ENCODE results near the gene SLC25A25. TPM values are rescaled to one million over a fixed set of nuclear protein-coding genes. Genes with fewer than 3 reads are reported as not detected.

The SLC25A25 gene
- polyA plus RNA-seq, 6 donors from 2014 or later: 1.6 to 15.8 (median 9.0) TPM

DNA sequence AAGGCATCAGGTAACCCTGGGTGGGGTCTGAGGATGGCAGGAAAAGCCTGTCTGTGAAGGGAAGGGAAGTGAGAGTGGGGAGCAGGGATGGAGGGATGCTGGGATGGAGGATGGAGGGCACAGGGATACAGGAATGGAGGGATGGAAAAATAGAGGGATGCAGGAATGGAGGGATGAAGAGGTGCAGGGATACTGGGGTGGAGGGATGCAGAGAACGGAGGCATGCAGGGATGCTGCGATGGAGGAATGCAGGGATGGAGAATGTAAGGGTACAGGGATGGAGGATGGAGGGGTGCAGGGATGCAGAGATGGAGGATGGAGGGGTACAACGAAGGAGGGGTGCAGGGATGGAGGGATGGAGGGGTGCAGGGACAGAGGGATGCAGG, 50.4 kb downstream of the SLC25A25 start:
- Mint-ChIP-seq H3K4me3 (no peak overlapping the region), H3K27me3 (no peaks in the 10 kb centered on the region), H3K4me1 (peaks cover 16 to 46% (median 37%) of the 10 kb centered on the region in 3 donors), H3K9me3 (no peaks in the 10 kb centered on the region), H3K36me3 (peaks cover 0 to 3% of the 10 kb centered on the region in 2 donors), H3K27ac (peak overlapping the region in 1 of 6 donors; percentile 24)
- ATAC-seq (ENCODE audit: low read depth in 2 of 2) (no peak), DNase-seq (no peak)

DNA sequence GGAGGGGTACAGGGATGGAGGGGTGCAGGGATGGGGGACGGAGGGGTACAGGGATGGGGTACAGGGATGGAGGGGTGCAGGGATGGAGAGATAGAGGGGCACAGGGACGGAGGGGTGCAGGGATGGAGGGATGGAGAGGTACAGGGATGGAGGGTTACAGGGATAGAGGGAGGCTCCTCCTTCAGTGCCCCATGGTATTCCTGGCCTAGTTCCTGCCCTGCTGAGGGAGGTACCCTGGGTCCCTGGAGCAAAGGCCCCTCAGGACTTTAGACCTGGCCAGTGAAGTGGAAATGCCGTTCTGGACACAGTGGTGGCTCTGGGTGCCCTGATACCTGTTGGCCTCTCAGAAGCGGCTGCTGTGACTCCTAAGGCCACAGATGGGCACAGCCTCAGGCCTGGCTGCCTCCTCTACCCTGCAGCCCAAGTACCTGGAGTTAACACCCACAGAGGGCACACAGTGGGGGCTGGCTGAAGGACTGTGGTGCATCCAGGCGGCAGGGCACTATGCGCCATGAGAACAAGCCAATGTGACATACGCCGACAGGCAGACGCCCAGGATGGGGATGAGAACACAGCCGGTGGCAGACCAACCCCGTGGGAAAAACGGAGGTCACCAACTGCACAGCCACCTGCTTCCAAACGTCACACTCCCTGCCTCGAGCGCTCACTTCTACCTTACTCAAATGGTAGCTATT, 51.1 kb downstream of the SLC25A25 start:
- Mint-ChIP-seq H3K9me3 (no peaks in the 10 kb centered on the region), H3K36me3 (no peaks in the 10 kb centered on the region), H3K4me3 (peak overlapping the region in 1 of 8 donors; percentile 6), H3K4me1 (peaks cover 16 to 43% (median 37%) of the 10 kb centered on the region in 3 donors), H3K27me3 (no peaks in the 10 kb centered on the region), H3K27ac (no peak overlapping the region)
- DNase-seq (no peak), ATAC-seq (ENCODE audit: low read depth in 2 of 2) (no peak)

DNA sequence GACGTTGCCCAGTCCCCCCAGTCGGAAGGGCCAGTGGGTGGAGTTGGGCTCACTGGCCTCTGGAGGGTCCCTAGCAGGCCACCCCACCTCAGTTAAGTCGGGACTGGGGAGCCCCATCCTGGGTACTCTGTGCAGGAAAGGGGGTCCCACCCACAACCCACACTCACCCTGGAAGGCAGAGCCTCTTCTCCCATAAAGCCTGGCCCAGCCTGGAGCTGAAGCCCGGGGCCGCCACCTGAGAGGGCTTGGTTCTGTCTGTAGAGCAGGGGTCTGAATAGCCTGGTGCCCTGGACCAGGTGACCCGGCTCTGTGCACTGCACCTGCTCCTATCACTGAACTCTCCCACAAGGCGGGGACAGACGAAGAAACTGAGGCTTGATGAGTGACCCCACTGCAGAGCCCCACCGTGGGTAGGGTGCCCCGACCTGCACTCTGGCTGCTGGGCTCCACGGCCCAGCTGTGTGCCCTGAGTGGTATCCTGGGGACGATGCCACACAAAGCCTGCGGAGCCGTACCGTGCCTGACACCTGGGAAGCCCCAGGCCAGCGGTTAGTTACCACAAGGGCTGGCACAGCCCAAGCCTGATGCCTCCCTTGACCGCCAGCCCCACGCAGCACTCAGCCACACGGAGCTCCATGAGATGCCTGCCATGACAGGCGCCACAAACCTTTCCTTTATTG, 52.2 kb downstream of the SLC25A25 start:
- ATAC-seq (ENCODE audit: low read depth in 2 of 2) (no peak), DNase-seq (no peak)
- Mint-ChIP-seq H3K27me3 (no peaks in the 10 kb centered on the region), H3K36me3 (no peaks in the 10 kb centered on the region), H3K4me3 (no peak overlapping the region), H3K4me1 (peaks cover 20 to 40% (median 32%) of the 10 kb centered on the region in 3 donors), H3K27ac (peak overlapping the region in 1 of 6 donors; percentile 65), H3K9me3 (no peaks in the 10 kb centered on the region)

DNA sequence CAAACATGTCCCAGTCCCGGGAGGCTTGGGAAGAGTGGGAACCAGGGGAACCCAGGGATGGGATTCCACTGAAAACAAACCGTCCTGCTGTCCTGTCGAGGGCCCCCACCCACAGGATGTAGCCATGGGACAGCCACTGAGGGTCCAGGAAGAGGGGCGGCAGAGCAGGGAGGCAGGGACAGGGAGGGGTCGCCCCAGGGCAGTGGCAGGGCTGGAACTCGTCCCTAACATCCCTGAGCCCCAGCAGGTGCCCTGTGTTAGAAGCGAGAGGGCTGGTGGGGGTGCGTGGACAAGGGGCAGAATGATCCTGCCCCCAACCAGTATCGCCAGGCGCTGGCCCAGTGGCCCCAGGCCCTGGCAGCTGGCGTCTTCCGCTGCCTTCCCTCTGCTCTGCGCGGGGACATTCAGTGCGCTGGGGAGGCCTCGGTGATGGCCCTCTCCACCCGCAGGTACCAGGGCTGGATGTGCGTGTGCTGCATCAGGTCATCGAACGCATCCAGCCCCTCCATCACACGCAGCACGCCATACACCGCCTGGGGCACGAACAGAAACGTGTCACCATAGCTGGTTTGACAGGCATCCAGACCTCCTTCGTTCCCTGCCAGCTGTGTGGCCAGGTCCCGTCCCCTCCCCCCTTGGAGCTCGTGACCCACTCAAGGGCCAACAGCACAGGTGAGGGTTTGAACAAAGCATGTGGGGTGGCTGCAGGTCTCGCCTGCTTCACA, 52.9 kb downstream of the SLC25A25 start:
- Mint-ChIP-seq H3K36me3 (no peaks in the 10 kb centered on the region), H3K4me1 (peaks cover 21 to 40% (median 32%) of the 10 kb centered on the region in 3 donors), H3K9me3 (no peaks in the 10 kb centered on the region), H3K4me3 (no peak overlapping the region), H3K27me3 (no peaks in the 10 kb centered on the region), H3K27ac (peak overlapping the region in 1 of 6 donors; percentile 65)
- ATAC-seq (ENCODE audit: low read depth in 2 of 2): no peak
- DNase-seq: no peak

DNA sequence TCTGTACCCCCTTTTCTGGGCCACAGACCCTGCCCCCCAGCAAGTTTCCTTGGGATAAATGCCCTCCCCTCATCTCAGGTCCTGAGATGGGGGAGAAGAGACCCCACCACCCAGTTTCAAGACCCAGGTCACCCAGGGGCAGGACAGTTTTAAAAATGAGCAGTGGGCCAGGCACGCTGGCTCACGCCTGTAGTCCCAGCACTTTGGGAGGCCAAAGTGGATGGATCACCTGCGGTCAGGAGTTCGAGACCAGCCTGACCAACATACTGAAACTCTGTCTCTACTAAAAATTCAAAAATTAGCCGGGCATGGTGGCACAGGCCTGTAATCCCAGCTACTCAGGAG, 53.4 kb downstream of the SLC25A25 start:
- H3K27ac Mint-ChIP-seq: no peak overlapping the region

DNA sequence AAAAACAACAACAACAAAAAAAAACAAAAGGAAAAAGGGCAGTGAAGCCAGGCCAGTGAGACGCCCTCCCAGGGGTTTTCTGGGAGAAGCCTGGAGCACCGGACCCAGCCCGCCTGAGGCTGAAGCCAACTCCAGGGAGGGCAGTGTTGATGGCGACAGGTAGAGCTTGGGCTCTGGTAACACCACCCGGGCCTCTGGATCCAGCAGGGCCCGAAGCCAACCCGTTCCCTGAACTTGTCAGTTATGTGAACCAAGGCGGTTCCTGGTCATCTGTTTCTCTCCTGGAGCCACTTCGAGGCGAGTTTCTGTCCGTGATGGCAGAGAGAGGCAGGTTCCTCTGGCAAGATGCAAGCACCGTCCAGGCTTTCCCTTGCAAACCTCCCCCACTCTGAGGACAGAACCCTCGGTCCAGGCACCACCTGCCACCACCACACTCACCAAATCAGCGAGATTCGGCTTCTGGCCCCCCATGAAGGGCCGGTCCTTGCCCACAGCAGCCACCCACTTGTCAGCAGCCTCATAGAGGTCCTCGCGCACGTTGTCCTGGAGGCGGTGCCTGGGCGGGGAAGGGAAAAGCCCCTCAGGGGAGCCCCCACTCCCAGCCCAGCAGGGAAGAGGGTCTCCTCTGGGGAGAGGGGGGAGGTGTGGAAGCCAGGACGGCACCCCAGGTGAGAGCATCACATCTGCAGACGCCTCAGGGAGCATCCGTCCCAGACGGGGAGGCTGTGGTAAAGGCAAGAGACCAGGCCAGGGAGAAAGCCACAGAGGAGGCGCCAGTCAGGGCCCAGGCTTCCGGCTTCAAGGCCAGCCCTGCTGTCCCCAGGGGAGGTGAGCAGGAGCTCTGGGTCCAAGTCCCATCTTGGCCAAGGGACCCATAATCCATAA, 54.1 kb downstream of the SLC25A25 start:
- H3K9me3 Mint-ChIP-seq: no peaks in the 10 kb centered on the region
- ATAC-seq (ENCODE audit: low read depth in 2 of 2): no peak
- DNase-seq: no peak
- peak overlapping the region in 1 of 8 donors; percentile 15 for H3K4me3 Mint-ChIP-seq
- H3K27ac Mint-ChIP-seq: no peak overlapping the region
- H3K27me3 Mint-ChIP-seq: no peaks in the 10 kb centered on the region
- H3K36me3 Mint-ChIP-seq: no peaks in the 10 kb centered on the region
- peaks cover 25 to 35% (median 30%) of the 10 kb centered on the region in 3 donors for H3K4me1 Mint-ChIP-seq

More for the DNA sequence above, 53.4 kb downstream of the SLC25A25 start:
- Mint-ChIP-seq H3K36me3 (no peaks in the 10 kb centered on the region), H3K4me1 (peaks cover 25 to 40% (median 32%) of the 10 kb centered on the region in 3 donors), H3K4me3 (no peak overlapping the region), H3K27me3 (no peaks in the 10 kb centered on the region), H3K9me3 (no peaks in the 10 kb centered on the region)
- no peak for DNase-seq
- no peak for ATAC-seq (ENCODE audit: low read depth in 2 of 2)

DNA sequence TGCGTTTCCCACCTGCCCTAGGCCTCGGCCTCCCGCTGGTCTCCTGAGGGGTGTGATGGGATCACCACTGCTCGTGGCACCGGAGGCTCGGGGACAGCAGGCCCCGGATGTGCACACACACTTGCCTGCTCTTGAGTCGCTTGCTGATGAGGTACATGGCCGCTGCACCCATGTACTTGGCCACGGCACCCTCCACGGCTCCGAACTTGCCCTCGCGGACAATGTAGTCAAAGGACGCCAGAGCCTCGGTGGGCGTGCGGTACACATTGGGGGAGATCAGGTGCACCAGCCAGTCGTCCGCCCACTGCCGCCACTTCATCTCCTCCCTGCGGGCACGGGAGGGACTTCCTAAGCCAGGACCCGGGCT, 54.8 kb downstream of the SLC25A25 start:
- DNase-seq (no peak), ATAC-seq (ENCODE audit: low read depth in 2 of 2) (no peak)
- Mint-ChIP-seq H3K9me3 (no peaks in the 10 kb centered on the region), H3K4me1 (peaks cover 21 to 28% (median 25%) of the 10 kb centered on the region in 3 donors), H3K27ac (no peak overlapping the region), H3K27me3 (no peaks in the 10 kb centered on the region), H3K36me3 (no peaks in the 10 kb centered on the region), H3K4me3 (no peak overlapping the region)

DNA sequence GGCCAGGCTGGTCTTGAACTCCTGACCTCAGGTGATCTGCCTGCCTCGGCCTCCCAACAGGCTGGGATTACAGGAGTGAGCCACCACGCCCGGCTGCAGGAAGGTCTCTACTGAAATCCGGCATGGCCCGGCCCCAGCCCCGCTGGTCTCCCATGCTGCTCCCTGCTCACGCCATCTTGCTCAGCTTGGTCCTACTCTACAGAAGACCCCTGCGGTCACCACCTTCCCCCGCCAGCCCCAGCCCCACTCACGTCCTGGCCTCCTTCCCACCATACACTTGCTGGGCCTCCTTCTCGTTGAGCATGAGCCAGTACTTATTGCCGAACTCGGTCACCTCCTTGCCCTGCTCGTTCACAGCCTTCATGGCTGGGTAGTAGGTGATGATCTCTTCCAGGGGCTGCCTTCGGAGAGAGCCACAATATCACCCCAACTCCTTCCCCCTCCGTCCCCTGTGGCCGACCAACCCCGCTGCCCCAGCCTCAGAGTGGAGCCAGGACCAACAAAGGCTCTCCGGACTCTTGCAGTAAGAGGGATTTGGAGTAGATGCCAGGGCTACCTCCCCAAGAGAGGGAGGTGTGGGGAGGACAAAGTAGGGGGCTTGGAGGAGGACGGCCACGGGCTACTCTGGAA, 55.5 kb downstream of the SLC25A25 start:
- Mint-ChIP-seq H3K36me3 (no peaks in the 10 kb centered on the region), H3K4me3 (peak overlapping the region in 1 of 8 donors; percentile 55), H3K27me3 (no peaks in the 10 kb centered on the region)

DNA sequence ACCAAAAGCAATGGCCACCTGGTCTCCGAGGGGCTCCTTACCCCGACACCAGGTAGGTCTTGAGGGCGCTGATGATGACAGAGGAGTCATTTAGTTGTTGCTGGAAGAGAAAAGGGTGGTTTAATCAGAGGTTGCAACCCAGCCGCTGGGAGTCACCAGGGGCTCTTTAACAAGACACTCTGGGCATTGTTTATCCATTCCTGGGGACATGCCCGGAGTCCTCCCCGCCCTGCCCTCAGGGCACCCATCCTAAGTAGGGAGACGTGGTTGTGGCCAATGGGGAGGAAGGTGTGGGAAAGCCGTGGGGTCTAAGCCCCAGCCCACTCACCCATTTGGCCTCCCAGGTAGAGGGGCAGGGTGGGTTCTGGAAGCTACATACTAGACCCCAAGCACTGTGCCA, 56.4 kb downstream of the SLC25A25 start:
- H3K27ac Mint-ChIP-seq: no peak overlapping the region
- peak overlapping the region in 3 of 8 donors; percentile 47 to 64 (median 60) for H3K4me3 Mint-ChIP-seq
- H3K9me3 Mint-ChIP-seq: no peaks in the 10 kb centered on the region
- H3K36me3 Mint-ChIP-seq: no peaks in the 10 kb centered on the region
- H3K4me1 Mint-ChIP-seq: peaks cover 23 to 29% (median 25%) of the 10 kb centered on the region in 3 donors
- ATAC-seq (ENCODE audit: low read depth in 2 of 2) (no peak), DNase-seq (no peak)
- no peaks in the 10 kb centered on the region for H3K27me3 Mint-ChIP-seq

More for the DNA sequence above, 55.5 kb downstream of the SLC25A25 start:
- peaks cover 17 to 23% (median 19%) of the 10 kb centered on the region in 3 donors for H3K4me1 Mint-ChIP-seq
- no peak for ATAC-seq (ENCODE audit: low read depth in 2 of 2)
- no peak for DNase-seq
- peak overlapping the region in 1 of 6 donors; percentile 55 for H3K27ac Mint-ChIP-seq
- H3K9me3 Mint-ChIP-seq: no peaks in the 10 kb centered on the region

DNA sequence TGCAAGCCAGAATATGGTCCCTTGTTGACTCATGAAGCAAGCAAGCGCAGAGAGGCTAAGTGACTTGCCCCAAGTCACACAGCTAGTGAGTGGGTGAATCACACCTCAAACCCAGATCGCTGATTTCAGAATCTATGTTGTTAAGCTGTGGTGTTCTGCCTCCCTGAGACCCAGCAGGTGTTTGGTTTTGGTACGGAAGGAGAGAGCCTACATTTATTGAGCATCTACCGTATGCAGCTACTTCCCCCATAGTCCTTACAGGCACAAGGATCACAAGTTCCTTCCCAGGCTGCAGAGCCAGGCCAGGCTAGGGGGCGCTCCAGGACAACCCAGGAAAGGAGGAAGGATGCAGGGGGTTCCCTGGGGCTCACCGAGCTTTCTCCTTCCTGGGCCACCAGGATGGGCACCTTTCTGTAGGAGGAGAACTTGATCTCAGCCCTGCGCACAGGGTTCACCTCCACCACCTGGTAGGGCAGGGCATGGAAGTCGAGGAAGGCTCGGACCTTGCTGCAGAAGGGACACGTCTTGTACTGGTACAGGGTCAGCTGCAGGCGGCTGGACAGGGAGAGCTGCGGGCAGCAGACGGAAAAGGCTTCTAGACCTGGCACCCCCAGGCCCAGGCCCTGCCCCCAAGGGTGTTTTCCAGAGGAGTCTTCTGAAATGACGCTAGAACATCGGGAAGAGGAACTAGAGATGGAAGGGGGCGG, 57.0 kb downstream of the SLC25A25 start:
- Mint-ChIP-seq H3K4me3 (peak overlapping the region in 5 of 8 donors; percentile 32 to 95 (median 84)), H3K4me1 (peaks cover 26 to 35% (median 27%) of the 10 kb centered on the region in 3 donors), H3K36me3 (no peaks in the 10 kb centered on the region), H3K27ac (peak overlapping the region in 3 of 6 donors; percentile 52 to 98 (median 62)), H3K9me3 (no peaks in the 10 kb centered on the region), H3K27me3 (no peaks in the 10 kb centered on the region)
- ATAC-seq (ENCODE audit: low read depth in 2 of 2): no peak
- DNase-seq: no peak

DNA sequence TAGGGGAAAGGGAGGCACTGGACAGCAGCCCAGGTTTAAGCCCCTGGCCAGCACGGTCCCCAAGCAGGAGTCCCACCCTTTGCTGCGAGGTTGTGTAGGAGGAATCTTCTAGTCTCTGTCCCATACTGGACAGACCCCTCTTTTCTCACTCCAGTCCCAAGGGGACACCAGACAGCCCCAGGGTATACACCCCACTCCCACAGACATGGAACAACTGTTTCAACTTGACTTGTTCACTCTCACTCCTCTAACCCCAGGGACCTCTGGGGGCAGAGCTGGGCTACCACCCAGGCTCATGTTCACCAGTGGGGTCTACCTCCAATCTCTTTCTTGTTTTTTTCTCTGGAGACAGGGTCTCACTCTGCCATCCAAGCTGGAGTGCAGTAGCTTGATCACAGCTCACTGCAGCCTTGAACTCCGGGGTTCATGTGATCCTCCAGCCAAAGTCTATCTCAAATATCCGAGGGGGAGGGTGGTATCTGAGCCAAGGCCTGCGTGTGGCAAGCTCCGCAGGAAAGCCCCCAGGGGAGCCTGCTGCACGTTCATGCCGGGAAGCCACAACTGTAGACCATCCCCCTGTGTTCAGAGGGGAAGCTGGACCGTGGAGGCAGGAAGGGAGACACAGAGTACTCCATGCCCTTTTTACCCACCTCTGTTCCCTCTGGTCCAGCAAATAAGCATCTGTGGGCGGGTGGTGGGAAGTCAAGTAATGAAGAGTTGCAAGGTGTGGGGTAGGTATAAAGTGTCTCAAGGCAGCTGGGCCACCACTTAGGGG, 57.7 kb downstream of the SLC25A25 start:
- H3K27ac Mint-ChIP-seq: peak overlapping the region in 4 of 6 donors; percentile 60 to 98 (median 76)
- no peak for DNase-seq
- no peaks in the 10 kb centered on the region for H3K27me3 Mint-ChIP-seq
- ATAC-seq (ENCODE audit: low read depth in 2 of 2): no peak
- no peaks in the 10 kb centered on the region for H3K36me3 Mint-ChIP-seq
- H3K4me3 Mint-ChIP-seq: peak overlapping the region; percentile 81 to 96 (median 87)
- peaks cover 26 to 35% (median 27%) of the 10 kb centered on the region in 3 donors for H3K4me1 Mint-ChIP-seq
- H3K9me3 Mint-ChIP-seq: no peaks in the 10 kb centered on the region
